Activated CD8-positive, alpha-beta memory T cell treated with anti-CD3 and anti-CD28 coated beads for 1 hour (primary cell): ENCODE data around the gene MAGEF1.

ENCODE experiments used
- DNase-seq, 2 donors: peaks; one replicate each; pipeline ENCODE4 v3.0.0-alpha.2; 2020; ENCODE audit warnings: low read depth in 1 of 2; ENCODE audit errors: extremely low read depth in 1 of 2

The MAGEF1 gene

DNA sequence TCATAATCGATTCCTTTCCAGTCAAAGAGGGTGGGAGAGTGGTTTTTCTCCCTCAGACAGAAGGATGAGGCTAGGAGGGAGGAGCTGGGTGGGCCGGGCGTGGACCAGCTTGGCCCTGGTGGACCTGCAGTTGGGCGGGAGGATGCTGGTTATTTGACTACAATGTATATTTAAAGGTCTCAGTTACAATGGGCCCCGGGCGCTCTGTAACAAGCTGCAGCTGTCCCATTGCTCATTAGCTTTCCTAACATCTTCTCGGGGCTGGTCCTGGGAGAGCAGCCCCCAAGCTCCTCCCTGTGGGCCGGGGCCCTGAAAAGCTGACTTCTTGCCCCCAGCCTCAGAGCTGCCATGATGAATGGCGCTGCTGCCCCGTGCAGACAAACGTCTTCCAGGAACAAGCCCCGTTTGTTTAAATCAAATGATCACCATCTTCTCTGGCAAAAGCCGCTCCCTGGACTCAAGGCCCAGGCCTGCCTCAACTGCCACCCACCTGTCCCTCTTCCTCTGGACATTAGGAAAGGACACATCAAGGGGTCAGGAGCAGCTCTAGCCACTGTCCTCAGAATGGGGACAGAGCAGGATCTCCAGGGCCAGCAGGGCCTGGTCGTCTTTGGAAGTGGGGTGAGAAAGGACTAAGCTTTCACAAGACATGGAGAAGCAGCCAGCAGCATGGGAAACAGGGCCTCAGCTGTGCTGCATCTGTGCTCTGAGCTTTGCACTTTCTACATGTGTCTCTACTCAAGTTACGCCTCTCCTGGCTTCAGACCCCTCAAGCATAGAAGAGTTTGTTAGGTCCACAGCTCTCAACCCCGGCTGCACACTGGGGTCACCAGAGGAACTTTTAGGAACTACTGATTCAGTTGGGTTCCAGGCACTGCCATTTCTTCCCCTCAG, 38.6 kb downstream of the MAGEF1 start:
- no peak for DNase-seq

DNA sequence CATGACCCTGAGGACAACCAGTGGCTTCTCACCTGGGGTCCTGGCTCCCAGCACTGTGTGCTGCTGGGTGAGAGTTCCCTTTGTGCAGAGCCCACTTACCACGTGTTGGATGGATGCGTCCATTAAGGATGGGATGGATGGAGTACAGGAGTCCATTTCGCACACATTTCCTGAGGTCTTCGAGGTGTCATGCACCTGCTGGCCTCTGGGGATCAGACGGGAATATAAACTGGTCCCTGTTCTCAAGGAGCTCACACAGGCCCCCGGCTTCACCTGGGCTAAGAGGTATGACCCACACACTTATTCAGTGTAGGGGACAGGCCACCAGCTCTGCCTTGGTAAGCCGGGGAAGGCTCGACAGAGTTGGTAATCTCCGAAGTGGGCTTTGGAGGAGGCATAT, 39.5 kb downstream of the MAGEF1 start:
- no peak for DNase-seq

DNA sequence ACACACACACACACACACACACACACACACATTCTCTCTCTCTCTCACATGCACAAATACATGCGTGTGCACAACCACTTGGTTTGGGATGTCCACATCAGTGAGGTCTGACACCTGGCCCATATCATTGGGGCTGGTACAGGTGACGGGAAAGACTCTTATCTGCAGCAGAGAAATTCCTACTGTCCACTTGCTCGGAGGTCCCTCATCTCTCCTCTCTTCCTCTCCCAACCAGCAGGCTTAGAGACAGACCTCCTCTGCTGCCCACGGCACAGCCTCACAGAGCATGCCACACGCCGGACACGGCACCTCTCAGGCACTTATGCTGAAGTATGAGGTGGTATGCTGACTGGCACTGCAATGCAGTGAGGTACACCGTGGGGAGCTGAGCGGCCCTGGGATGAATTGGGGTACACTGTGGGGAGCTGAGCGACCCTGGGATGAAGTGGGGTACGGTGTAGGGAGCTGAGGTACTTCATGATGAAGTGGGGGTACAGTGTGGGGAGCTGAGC, 41.7 kb downstream of the MAGEF1 start:
- DNase-seq = no peak

DNA sequence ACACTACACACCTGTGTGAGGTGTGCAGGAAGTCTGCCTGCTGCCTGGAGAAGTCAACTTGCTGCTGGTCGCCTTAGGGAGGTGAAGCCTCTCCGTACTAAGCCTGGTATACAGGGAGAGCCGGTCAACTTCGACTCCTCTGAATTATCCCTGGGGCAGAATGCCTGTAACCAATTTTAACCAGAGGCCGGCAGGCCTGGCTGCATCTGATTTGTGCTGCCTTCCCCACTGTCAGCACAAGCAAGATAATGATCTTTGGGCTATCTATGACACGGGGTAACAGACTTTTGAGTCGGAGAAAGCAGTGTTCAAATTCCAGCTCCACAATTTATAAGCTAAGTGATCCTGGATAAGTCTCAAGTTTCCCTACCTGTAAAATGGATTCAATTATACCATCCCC, 42.3 kb downstream of the MAGEF1 start:
- no peak for DNase-seq

DNA sequence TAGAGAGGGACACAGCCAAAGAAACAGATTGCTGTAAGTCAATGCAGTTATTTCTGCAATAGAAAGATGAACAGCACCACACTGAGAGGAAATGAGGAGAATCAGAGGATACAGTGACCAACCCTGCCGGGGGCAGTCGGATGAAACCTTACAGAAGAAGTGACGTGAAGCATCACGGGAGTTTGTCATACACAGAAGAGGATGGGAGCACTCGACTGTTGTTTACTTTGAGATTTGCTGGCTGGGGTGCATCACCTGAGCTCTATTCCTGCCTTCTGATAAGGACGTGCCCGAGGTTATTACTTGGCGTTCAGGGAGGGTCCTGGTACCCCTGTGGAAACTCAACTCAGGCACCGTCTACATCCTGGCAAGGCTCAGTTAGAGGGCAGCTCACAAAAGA, 45.4 kb downstream of the MAGEF1 start:
- no peak for DNase-seq

DNA sequence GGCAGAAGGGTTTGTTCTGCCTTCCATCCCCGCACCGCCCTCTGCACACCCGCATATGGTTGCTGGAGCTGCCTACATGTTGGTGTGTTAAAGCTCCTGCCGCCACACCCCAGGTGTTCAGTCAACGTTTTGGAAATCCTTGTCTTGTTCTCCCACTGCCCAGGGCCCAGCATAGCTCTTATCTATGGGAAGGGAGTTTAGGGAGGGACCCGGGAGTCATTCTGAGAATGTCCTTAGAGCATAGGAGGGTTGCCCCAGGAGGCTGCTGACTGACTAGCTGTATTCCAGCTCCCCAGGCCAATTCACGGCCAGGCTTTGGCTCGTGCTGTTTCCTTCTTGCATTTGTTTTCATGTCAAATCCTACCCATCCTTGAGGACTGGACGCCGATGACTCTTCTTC, 46.8 kb downstream of the MAGEF1 start:
- no peak for DNase-seq

DNA sequence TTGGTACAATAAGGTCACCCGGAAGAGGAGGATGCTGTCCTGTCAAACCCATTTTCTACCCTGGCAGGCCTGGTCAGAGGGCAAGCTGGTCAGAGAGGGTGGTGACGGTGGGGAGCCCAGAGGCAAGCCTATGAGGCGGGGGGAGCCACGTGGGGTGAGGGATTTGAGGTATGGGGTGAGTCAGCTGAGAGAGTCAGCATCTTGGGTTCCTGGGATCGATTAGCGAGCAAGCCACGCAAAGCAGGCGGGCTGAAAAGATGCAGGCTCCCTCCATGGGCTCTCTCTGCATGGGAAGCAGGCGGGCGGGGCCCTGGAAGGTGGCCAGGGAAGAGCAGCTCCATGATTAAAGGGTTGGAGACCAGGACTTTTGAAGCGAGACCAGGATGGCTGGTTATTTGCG, 48.1 kb downstream of the MAGEF1 start:
- no peak for DNase-seq

DNA sequence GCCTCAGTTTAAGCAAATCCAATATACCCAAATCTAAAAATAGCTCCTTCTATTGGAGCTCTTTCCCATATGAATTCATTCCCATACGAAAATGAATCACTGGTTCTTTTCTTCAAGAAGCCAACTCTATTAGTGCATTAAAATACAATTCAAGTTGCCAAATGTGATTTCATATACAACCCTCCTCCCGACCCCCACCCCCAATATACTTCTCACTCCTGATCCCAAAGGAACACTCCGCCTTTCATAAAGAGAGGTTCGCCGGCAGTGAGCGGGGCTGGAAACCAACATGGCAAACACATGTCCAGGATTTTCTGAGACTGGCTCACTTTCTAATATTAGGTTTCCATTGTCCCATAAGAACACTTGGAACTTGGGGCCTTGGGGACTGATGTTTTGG, 48.5 kb downstream of the MAGEF1 start:
- no peak for DNase-seq

DNA sequence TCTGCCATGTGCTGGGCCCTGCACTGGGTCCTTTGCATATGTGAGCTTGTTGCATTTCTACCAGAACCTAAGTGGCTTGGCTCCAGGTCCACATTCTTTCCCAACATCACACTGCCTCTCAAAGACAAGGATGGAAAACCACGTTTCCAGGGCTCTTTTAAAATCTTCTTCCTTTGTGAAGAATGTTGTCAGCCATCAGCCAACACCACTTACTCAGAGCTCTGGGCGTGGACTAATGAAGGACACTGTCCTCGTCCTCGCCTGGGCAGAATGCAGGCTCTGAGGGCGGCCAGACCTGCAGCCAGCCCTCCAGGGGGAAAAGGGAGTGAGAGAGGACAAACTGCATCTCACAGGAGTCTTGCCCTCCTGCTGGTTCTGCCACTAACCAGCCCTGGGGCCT, 49.7 kb downstream of the MAGEF1 start:
- DNase-seq = no peak

DNA sequence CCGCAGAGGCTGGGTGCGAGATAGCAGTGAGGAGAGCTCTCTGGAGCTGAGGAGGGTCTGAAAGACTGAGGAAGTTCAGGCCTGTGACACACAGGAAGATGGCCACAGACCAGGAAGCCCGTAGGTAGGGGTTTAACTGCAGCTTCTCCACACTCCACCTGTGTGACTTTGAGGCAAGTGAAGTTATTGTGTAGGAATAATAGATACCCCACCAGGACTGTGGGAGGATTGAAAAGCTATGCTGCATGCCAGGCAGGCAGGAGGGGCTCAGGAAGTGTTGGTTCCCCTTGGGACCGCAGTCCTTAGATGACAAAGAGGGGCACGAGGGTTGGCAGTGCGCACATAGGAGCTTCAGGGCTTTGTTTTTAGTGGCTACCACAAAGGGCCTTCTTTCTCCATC, 50.9 kb downstream of the MAGEF1 start:
- DNase-seq = no peak
